Common myeloid progenitor, CD34-positive (primary cell): ENCODE data around the gene PWP1.
A peak's percentile ranks its signal among the peaks of the same experiment; 100 is the strongest.

Experiments used
- CTCF ChIA-PET: fragments of 350-600 bp; sonication (Branson Sonifier 250); formaldehyde crosslinking; loops from one replicate; lab custom pipeline; 2021; ENCODE audit warnings: antibody characterized with exemption; lab: Charles Lee
- POLR2A ChIA-PET: fragments of 350-600 bp; sonication (Branson Sonifier 250); formaldehyde crosslinking; loops from one replicate; lab custom pipeline; 2021; ENCODE audit warnings: antibody characterized with exemption; lab: Charles Lee
- DNase-seq, 3 donors: peaks; one replicate each; pipeline versions ENCODE4 v3.0.0 to v3.0.0-alpha.2; 2013
- H3K27ac ChIP-seq, 2 experiments: 1 replicate in 1 of 2; 2 replicates in 1 of 2; pipeline ENCODE4 v1.7.0; 2013; ENCODE audit warnings: inconsistent platforms in 2 of 2, low read length in 2 of 2, mild to moderate bottlenecking in 2 of 2, low read depth in 1 of 2, moderate library complexity in 1 of 2; ENCODE audit not compliant: severe bottlenecking in 2 of 2, insufficient read depth in 1 of 2, poor library complexity in 1 of 2
- H3K27me3 ChIP-seq, 5 experiments: replicated peaks in 2 of 5; 1 replicate in 3 of 5; 2 replicates in 2 of 5; pipeline versions ENCODE4 v1.6.1 to v1.7.0; 2013; ENCODE audit warnings: low read length in 4 of 5, mild to moderate bottlenecking in 2 of 5, moderate library complexity in 2 of 5, inconsistent platforms in 1 of 5; ENCODE audit not compliant: insufficient read depth in 5 of 5, control insufficient read depth in 4 of 5
- H3K36me3 ChIP-seq, 4 experiments: 1 replicate in 2 of 4; 2 replicates in 2 of 4; pipeline versions ENCODE4 v1.6.1 to v1.7.0; 2013; ENCODE audit warnings: low read length in 3 of 4, control low read depth in 1 of 4, mild to moderate bottlenecking in 1 of 4; ENCODE audit not compliant: control insufficient read depth in 4 of 4, insufficient read depth in 4 of 4
- H3K4me1 ChIP-seq, 4 experiments: 1 replicate in 3 of 4; 2 replicates in 1 of 4; pipeline versions ENCODE4 v1.6.1 to v1.7.1; 2013; ENCODE audit warnings: low read length in 3 of 4, mild to moderate bottlenecking in 3 of 4, control low read depth in 1 of 4, inconsistent platforms in 1 of 4, moderate library complexity in 1 of 4; ENCODE audit not compliant: control insufficient read depth in 4 of 4, insufficient read depth in 4 of 4; ENCODE audit errors: control extremely low read depth in 1 of 4
- H3K4me3 ChIP-seq, 7 experiments: 1 replicate in 4 of 7; 2 replicates in 3 of 7; pipeline versions ENCODE4 v1.5.1 to v1.7.0; 2013; ENCODE audit warnings: mild to moderate bottlenecking in 7 of 7, low read length in 6 of 7, moderate library complexity in 6 of 7, inconsistent platforms in 2 of 7, low read depth in 2 of 7, control low read depth in 1 of 7; ENCODE audit not compliant: insufficient read depth in 4 of 7, control insufficient read depth in 1 of 7; ENCODE audit errors: extremely low read depth in 1 of 7
- H3K9me3 ChIP-seq, 5 experiments: 1 replicate in 4 of 5; 2 replicates in 1 of 5; pipeline versions ENCODE4 v1.6.1 to v1.7.1; 2013; ENCODE audit warnings: low read length in 4 of 5, mild to moderate bottlenecking in 2 of 5, inconsistent platforms in 1 of 5, low read depth in 1 of 5, moderate library complexity in 1 of 5; ENCODE audit not compliant: control insufficient read depth in 4 of 5, insufficient read depth in 2 of 5; ENCODE audit errors: control extremely low read depth in 1 of 5
- WGBS: methylation state at CpG from one replicate; pipeline ENCODE4 v1.1.5; 2013; ENCODE audit not compliant: insufficient coverage; 5-methylcytosine and 5-hydroxymethylcytosine counted together

The PWP1 gene

DNA sequence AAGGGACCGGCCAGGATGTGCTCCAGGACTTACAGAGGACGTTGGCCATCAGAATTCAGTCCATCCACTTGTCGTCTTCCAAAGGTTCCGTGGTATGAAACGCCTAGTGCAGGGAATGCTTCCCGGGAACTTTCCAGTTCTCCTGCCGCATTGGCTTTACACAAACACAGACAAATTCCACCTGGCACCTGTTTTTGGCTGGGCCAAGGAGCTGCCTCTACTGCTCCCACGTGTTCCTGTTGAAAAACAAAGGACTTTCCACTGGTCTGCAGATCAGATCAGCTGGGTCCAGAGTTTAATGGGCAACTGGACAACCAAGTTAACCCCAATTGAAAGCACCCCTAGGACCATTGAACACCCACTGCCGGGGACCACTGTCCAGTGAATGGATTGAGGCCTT, 28.0 kb upstream of the PWP1 start:
- Histone ChIP-seq H3K4me3 (no peak overlapping the region), H3K9me3 (no peaks in the 10 kb centered on the region), H3K27ac (no peak overlapping the region), H3K36me3 (peaks cover 0 to 11% (median 2%) of the 10 kb centered on the region in 4 experiments), H3K27me3 (no peaks in the 10 kb centered on the region), H3K4me1 (peaks cover 0 to 5% (median 0%) of the 10 kb centered on the region in 4 experiments)
- POLR2A ChIA-PET, result no interaction called here
- DNase-seq, result no peak
- CTCF ChIA-PET, result no interaction called here
- 98% methylated on average over 9 of the region's 9 CpGs for WGBS

DNA sequence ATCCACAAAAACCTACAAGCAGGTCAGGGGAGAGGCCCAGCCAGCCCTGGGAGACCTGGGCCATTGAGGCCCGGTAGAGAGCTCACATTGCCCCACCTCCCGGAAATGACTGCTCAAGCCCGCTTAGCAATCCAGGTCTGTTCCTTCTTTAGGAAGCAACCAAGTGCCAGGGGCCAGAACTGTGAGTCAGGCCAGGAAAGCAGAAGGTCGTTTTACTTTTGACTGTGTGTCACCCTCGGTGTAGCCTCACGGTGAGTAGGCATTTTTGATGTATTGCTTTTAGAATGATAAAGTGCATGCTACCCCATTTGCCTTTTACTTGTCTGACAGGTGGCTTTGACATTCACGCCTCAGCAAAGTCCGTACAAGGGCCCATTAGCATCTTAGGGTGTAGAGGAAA, 25.4 kb upstream of the PWP1 start:
- 94% methylated on average over 5 of the region's 8 CpGs for WGBS
- Histone ChIP-seq H3K27me3 (no peaks in the 10 kb centered on the region), H3K4me3 (no peak overlapping the region), H3K9me3 (no peaks in the 10 kb centered on the region), H3K4me1 (peaks cover 0 to 6% (median 0%) of the 10 kb centered on the region in 4 experiments), H3K36me3 (peaks cover 0 to 11% (median 0%) of the 10 kb centered on the region in 4 experiments), H3K27ac (no peak overlapping the region)
- POLR2A ChIA-PET, result no interaction called here
- peak in 2 of 3 donors; percentile 52 to 64 for DNase-seq
- CTCF ChIA-PET, result interaction anchor here (0.8 kb wide), 1 partner anchor 219 kb away, joined by 3 read pairs; no protein-coding TSS in a partner anchor

DNA sequence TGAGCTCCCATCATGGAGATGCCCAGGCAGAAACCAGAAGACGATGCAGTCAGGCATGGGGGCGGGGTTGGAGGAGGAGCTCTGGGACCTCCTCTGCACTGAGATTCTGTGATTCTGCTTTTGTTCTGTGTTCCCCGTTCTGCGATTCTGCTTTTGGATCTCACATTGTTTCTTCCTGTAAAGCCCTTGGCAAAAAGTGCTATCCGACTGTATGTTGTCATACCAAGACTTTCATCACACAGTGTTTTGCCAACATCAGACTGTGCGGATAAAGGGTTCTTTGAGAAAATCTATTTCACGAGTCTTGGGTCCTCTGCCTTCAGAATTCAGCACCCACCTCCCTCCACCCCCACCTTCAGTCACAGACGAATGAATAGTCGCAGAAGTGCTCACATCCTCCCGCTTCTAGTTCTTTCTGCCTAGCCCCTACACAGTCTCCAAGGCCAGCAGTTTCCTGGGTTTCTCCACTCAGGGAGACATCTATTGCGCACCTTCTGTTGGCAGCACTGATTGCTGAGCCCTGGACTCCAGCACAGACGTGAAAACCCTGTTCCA, 24.7 kb upstream of the PWP1 start:
- POLR2A ChIA-PET, result no interaction called here
- Histone ChIP-seq H3K4me1 (peaks cover 0 to 6% (median 0%) of the 10 kb centered on the region in 4 experiments), H3K27ac (no peak overlapping the region), H3K9me3 (no peaks in the 10 kb centered on the region), H3K36me3 (peaks cover 0 to 7% (median 0%) of the 10 kb centered on the region in 4 experiments), H3K27me3 (no peaks in the 10 kb centered on the region), H3K4me3 (no peak overlapping the region)
- CTCF ChIA-PET, result interaction anchor here (0.8 to 1.3 kb wide), 2 partner anchors 13 to 218 kb away, joined by 3 read pairs; no protein-coding TSS in a partner anchor
- WGBS, result 96% methylated on average over 12 of the region's 12 CpGs
- DNase-seq, result no peak

DNA sequence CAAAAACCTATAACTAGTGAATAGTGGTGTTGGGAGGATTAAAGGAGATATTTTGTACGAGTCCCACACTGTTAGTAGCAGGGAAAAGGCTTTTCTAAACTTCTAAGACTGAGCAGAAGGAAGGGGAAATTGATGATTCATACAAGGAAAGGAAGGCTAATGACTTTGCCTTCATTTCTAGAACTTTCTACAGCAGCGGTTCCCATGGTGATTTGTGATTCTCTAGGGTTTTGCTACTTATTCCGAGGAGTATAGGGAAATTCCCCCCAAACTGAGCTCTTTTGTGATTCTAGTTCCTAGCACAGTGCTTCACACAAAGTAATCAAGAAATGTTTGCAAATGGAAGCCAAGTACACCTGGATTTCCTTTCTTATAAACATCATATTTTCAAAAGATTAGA, 23.8 kb upstream of the PWP1 start:
- 78% methylated on average over 3 of the region's 3 CpGs for WGBS
- no peaks in the 10 kb centered on the region for H3K9me3 ChIP-seq
- CTCF ChIA-PET, result interaction anchor here (1.3 to 1.6 kb wide), 2 partner anchors 9 to 12 kb away, joined by 3 to 7 read pairs; no protein-coding TSS in a partner anchor

DNA sequence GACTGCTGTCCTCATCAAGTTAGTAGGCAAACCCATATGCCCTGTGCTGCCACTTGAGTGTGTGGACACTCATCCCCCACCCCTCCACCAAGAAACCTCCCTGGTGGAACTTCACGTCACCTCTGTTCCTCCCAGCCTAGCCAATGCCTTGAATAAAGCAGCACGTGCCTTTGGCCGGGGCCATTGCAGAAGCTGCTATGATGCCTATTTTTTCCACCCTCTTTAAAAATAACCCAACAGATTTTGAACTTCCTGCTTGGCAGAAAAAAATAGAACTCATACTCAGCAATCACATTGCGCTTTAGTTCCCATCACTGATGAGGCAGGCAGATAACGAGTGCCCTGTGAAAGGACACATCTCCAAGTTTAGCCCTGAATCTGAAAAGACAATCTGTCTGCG, 23.1 kb upstream of the PWP1 start:
- H3K4me1 ChIP-seq, result peaks cover 0 to 6% (median 0%) of the 10 kb centered on the region in 4 experiments
- peak in 2 of 3 donors; percentile 13 to 27 for DNase-seq
- no peaks in the 10 kb centered on the region for H3K9me3 ChIP-seq
- 21% methylated on average over 5 of the region's 6 CpGs for WGBS
- ChIA-PET POLR2A (no interaction called here), CTCF (interaction anchor here (1.3 to 1.6 kb wide), 2 partner anchors 9 to 12 kb away, joined by 3 to 7 read pairs; no protein-coding TSS in a partner anchor)
- H3K27ac ChIP-seq, result no peak overlapping the region
- peaks cover 0 to 5% (median 0%) of the 10 kb centered on the region in 4 experiments for H3K36me3 ChIP-seq
- H3K27me3 ChIP-seq, result peaks cover 0 to 3% (median 0%) of the 10 kb centered on the region in 5 experiments
- no peak overlapping the region for H3K4me3 ChIP-seq

More for the DNA sequence above, 23.8 kb upstream of the PWP1 start:
- DNase-seq, result peak in 2 of 3 donors; percentile 10 to 11
- POLR2A ChIA-PET, result no interaction called here
- H3K4me3 ChIP-seq, result no peak overlapping the region
- peaks cover 0 to 7% (median 0%) of the 10 kb centered on the region in 4 experiments for H3K36me3 ChIP-seq
- H3K27me3 ChIP-seq, result peaks cover 0 to 3% (median 0%) of the 10 kb centered on the region in 5 experiments
- peaks cover 0 to 6% (median 0%) of the 10 kb centered on the region in 4 experiments for H3K4me1 ChIP-seq
- H3K27ac ChIP-seq, result no peak overlapping the region

DNA sequence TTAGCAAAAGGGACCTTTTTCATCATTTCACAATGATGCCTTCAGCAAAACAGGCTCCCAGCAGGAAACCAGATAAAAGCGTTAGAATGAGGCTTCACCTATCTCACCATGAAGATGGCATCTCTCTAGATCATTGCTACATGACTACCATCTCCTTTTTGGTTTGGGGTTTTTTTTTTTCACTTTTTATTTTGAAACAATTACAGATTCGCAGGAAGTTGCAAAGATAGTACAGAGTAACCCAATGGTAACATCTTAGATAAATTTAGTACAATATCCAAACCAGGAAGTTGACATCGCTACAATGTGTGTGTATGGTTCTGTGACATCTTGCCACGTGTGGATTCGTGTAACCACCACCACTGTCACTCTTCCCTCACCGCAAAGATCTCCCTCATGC, 22.3 kb upstream of the PWP1 start:
- peaks cover 0 to 3% (median under 1%) of the 10 kb centered on the region in 5 experiments for H3K27me3 ChIP-seq
- no CpG with 5 or more reads among the region's 6 CpGs for WGBS
- H3K4me1 ChIP-seq, result peaks cover 0 to 6% (median 0%) of the 10 kb centered on the region in 4 experiments
- no peak for DNase-seq
- CTCF ChIA-PET, result no interaction called here
- H3K27ac ChIP-seq, result no peak overlapping the region
- POLR2A ChIA-PET, result no interaction called here
- H3K36me3 ChIP-seq, result no peaks in the 10 kb centered on the region
- no peaks in the 10 kb centered on the region for H3K9me3 ChIP-seq
- H3K4me3 ChIP-seq, result no peak overlapping the region

DNA sequence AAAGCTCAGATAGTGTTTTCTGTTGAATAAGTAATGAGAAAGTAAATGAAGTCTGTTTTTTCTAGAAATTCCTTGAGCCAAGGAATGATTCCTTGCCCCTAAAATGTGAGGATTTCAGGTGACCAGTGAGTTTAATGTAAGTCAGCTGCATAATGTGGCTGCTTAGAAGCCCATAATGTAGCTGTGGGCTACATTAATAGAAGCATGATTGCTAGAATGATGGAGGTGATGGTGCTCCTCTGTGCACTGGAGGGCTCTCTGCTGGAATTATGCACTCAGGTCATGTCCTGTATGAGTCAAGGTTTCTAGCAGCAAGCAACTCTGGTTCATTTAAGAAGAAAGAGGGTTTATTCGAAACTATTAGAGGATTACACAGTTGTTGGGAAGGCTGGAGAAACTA, 19.6 kb upstream of the PWP1 start:
- H3K27ac ChIP-seq, result no peak overlapping the region
- peaks cover 0 to 17% (median 11%) of the 10 kb centered on the region in 5 experiments for H3K27me3 ChIP-seq
- peaks cover 0 to 6% (median 0%) of the 10 kb centered on the region in 4 experiments for H3K4me1 ChIP-seq
- H3K36me3 ChIP-seq, result no peaks in the 10 kb centered on the region
- no peaks in the 10 kb centered on the region for H3K9me3 ChIP-seq
- DNase-seq, result no peak
- ChIA-PET POLR2A (no interaction called here), CTCF (interaction anchor here (0.7 to 1.2 kb wide), 3 partner anchors 8 to 11 kb away, joined by 3 to 4 read pairs (median 3); no protein-coding TSS in a partner anchor)
- WGBS, result 100% methylated on average over 1 of the region's 1 CpG
- no peak overlapping the region for H3K4me3 ChIP-seq
